NB4 (cell line): ENCODE results near the gene TEKT5.
A peak's percentile ranks its signal among the peaks of the same experiment; 100 is the strongest.
"Not testable (repeated sequence)": the region's sequence is repeated elsewhere in the genome, so short reads cannot be mapped to it uniquely, and the experiment has no call there.

Source experiments
- DNase-seq: peaks from one replicate; pipeline ENCODE4 v3.0.0; 2010; ENCODE audit warnings: low read depth
- H3K4me3 ChIP-seq: one replicate; pipeline ENCODE4 v1.5.1; 2011; ENCODE audit warnings: mild to moderate bottlenecking, low read depth, low read length, moderate library complexity
- CTCF ChIP-seq: IDR thresholded peaks from one replicate; pipeline ENCODE4 v1.5.1; 2012; ENCODE audit warnings: low read depth, low read length
- MAX ChIP-seq: IDR thresholded peaks from 2 replicates; pipeline ENCODE4 v1.6.1; 2011; ENCODE audit warnings: low read depth, low read length
- MYC ChIP-seq: IDR thresholded peaks from 2 replicates; pipeline ENCODE4 v1.6.1; 2011; ENCODE audit warnings: low read depth, low read length
- POLR2A ChIP-seq: IDR thresholded peaks from 2 replicates; pipeline ENCODE4 v1.6.1; 2011; ENCODE audit warnings: mild to moderate bottlenecking; ENCODE audit not compliant: insufficient read length; ENCODE audit errors: extremely low read depth

Gene TEKT5

DNA sequence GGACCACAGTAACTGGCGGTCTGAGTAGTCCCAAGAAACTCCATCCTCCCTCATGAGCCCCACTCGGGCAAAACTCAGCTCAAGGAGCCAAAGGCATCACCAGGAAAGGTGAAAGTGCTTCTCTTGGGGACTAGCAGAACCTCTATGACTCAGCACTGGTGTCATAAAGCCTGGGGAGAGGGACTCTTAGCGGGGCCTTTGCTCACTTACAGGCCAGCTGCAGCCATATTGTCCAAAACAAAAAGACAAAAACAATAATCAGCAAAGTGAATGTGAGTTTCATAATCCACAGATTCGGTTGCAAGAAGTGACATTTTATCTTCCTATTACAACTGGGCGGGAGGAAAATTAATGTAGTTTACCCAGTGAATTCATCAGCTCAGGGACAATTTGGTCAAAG is at the start of gene TEKT5:
TSS of gene TEKT5 (minus strand) at position 101 of the 400 bp plus-strand sequence. CDS start at position 44, 57 bp downstream.
- H3K4me3 ChIP-seq: no peak within 1 kb of the TSS
- DNase-seq: no peak
- TF ChIP-seq MAX (no peak), POLR2A (no peak), MYC (no peak), CTCF (no peak)

DNA sequence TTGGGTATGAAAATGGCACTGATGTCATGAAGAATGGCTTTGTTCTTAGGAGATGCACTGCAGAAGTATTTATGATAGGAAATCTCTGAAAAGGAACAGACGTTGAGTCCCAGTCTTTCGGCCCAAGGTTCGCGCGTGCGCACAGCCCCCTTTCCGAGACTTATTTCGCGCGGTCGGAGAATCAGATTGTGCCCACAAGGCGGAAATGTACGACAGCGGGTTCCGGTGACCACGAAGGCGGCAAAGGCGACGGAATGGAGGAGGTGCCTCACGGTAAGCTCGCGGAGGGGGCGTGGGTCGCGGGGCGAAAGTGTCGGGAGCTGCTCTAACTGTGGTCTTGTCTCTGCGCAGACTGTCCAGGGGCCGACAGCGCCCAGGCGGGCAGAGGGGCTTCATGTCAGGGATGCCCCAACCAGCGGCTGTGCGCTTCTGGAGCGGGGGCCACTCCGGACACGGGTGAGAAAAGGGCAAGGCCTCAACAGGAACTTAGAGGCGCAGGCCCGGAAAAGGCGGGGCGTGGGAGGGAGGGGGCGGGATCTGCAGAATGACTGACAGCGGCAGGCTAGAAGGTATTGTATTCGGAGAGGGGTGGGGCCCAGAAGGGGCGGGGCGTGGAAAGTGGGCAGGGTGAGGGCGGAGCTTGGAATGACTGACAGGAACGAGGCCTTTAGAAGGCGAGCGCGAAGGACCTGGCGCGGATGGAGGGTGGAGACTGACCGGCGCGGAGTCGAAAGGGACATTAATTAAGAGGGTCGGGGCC is 49.1 kb upstream of the TEKT5 start, which contains the start of gene NUBP1:
TSS of gene NUBP1 (plus strand) at position 233 of the 760 bp plus-strand sequence. CDS start at position 255, 22 bp downstream.
- peak within 1 kb of the TSS; percentile 74 for H3K4me3 ChIP-seq
- TF ChIP-seq MYC: peak; percentile 56; the same call in 1 of the 2 replicates
- TF ChIP-seq POLR2A: peak; percentile 71
- no peak; the same call in 1 of the 2 replicates for TF ChIP-seq MAX
- no peak for TF ChIP-seq CTCF
- peak; percentile 98 for DNase-seq

GRCh38 chr16:10743227-10743609 is 48.5 kb upstream of the TEKT5 start:
- H3K4me3 ChIP-seq: peak overlapping the region; percentile 61
- TF ChIP-seq POLR2A: no peak
- TF ChIP-seq MYC: no peak
- no peak for TF ChIP-seq CTCF
- no peak for TF ChIP-seq MAX
- no peak for DNase-seq

DNA sequence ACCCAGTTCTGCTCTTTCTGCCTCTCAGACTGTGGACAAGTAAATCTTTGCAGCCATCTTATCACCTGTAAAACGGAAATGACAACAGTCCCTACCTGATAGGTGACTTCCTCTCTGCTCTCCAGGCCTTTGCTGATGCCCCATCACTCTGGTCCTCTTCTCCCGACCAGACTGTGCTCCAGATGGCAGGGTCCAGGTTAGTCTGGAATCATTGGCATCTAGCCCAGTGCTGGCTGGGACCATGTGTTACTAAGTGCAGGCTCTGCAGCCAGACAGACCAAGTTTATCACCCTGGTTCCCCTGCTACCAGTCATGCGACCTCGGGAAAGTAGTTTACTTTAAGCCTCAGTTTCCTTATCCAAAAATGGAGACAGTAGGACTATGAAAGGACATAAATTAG is 47.1 kb upstream of the TEKT5 start:
- no peak for DNase-seq
- no peak overlapping the region for H3K4me3 ChIP-seq
- TF ChIP-seq POLR2A (no peak), CTCF (no peak), MYC (no peak), MAX (no peak)

DNA sequence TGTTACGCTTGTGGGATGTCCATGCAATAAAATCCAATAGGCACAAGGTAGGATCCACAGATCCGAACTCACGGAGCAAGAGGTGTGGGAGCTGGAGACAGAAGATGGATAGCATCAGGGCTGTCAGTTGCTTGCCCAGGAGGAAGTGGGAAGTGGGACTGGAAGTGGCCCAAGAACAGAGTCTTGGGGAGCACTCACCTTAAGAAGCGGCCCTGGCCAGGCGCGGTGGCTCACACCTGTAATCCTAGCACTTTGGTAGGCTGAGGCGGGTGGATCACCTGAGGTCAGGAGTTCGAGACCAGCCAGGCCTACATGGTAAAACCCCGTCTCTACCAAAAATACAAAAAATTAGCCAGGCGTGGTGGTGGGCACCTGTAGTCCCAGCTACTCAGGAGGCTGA is 46.5 kb upstream of the TEKT5 start:
- DNase-seq, H3K4me3 ChIP-seq: not testable (repeated sequence)

- no peak for TF ChIP-seq MAX
- no peak for TF ChIP-seq CTCF
- TF ChIP-seq MYC: no peak
- no peak for TF ChIP-seq POLR2A
- no peak for DNase-seq
- H3K4me3 ChIP-seq: no peak overlapping the region
Observed at GRCh38 chr16:10740845-10741208, 46.1 kb upstream of the TEKT5 start.
